HEK293 (cell line): ENCODE results near the gene KIF18B.
A peak's percentile ranks its signal among the peaks of the same experiment; 100 is the strongest.

Experiments used
- CTCF ChIA-PET: fragments of 350-600 bp; formaldehyde crosslinking; extraction: SDS; loops from one replicate; lab custom pipeline; 2021; ENCODE audit warnings: antibody characterized with exemption; lab: Yijun Ruan, JAX
- POLR2A ChIA-PET: fragments of 300-600 bp; formaldehyde crosslinking; extraction: SDS; loops from one replicate; lab custom pipeline; 2020; ENCODE audit warnings: antibody characterized with exemption, inconsistent platforms; lab: Yijun Ruan, JAX
- H3K27ac ChIP-seq: fragments of 200-500 bp; sonication (Bioruptor generic); 2 replicates; pipeline ENCODE4 v1.5.1; 2014; ENCODE audit warnings: low read depth, low read length, control low read depth, inconsistent platforms; ENCODE audit errors: extremely low read depth
- H3K36me3 ChIP-seq, 2 experiments: fragments of 200-500 bp in 1 of 2; sonication (Bioruptor generic) in 1 of 2; 1 replicate in 1 of 2; 2 replicates in 1 of 2; pipeline ENCODE4 v1.5.1; 2014 to 2017; ENCODE audit warnings: inconsistent platforms in 2 of 2, low read length in 2 of 2; ENCODE audit not compliant: control insufficient read depth in 2 of 2, insufficient read depth in 1 of 2
- H3K4me1 ChIP-seq: fragments of 200-500 bp; sonication (Bioruptor generic); 2 replicates; pipeline ENCODE4 v1.5.1; 2014; ENCODE audit warnings: mild to moderate bottlenecking, low read length, inconsistent platforms; ENCODE audit not compliant: control insufficient read depth, insufficient read depth
- H3K4me3 ChIP-seq: 2 replicates; pipeline ENCODE4 v1.5.1; 2011; ENCODE audit warnings: low read depth, mild to moderate bottlenecking, control low read depth, low read length, moderate library complexity
- H3K9me3 ChIP-seq: fragments of 200-500 bp; sonication (Bioruptor generic); 2 replicates; pipeline ENCODE4 v1.5.1; 2014; ENCODE audit warnings: low read depth, low read length, inconsistent platforms; ENCODE audit not compliant: control insufficient read depth, insufficient read depth
- KLF9 ChIP-seq: fragments of 450-650 bp; formaldehyde crosslinking; IDR thresholded peaks from 2 replicates; pipeline ENCODE4 v1.5.1; 2016; ENCODE audit warnings: missing biosample characterization, missing genetic modification characterization, low read depth
- ZBTB20 ChIP-seq: fragments of 450-650 bp; formaldehyde crosslinking; IDR thresholded peaks from 2 replicates; pipeline ENCODE4 v1.5.1; 2016; ENCODE audit warnings: missing biosample characterization, missing genetic modification characterization
- ZNF416 ChIP-seq: fragments of 450-650 bp; formaldehyde crosslinking; IDR thresholded peaks from 2 replicates; pipeline ENCODE4 v1.5.1; 2016; ENCODE audit warnings: missing biosample characterization, missing genetic modification characterization
- ZNF580 ChIP-seq: fragments of 450-650 bp; formaldehyde crosslinking; IDR thresholded peaks from 2 replicates; pipeline ENCODE4 v1.5.1; 2016; ENCODE audit warnings: missing biosample characterization, missing genetic modification characterization
- TF ChIP-seq, protein P1 (sequence below): fragments of 450-650 bp; formaldehyde crosslinking; IDR thresholded peaks from 2 replicates; pipeline ENCODE4 v1.5.1; 2016; ENCODE audit warnings: missing biosample characterization, missing genetic modification characterization
- TF ChIP-seq, protein P2 (sequence below): fragments of 450-650 bp; formaldehyde crosslinking; IDR thresholded peaks from 2 replicates; pipeline ENCODE4 v1.5.1; 2016; ENCODE audit warnings: missing biosample characterization, missing genetic modification characterization
- TF ChIP-seq, protein P3 (sequence below): IDR thresholded peaks from 2 replicates; pipeline ENCODE4 v1.6.1; 2011; ENCODE audit warnings: mild to moderate bottlenecking, low read depth, low read length, borderline replicate concordance

KIF18B gene

GRCh38 chr17:44915862-44916780 lies 31.5 kb downstream of the KIF18B start:
- no peaks in the 10 kb centered on the region; the same call in 1 of the 2 replicates for H3K4me1 ChIP-seq
- TF ChIP-seq, protein P1, sequence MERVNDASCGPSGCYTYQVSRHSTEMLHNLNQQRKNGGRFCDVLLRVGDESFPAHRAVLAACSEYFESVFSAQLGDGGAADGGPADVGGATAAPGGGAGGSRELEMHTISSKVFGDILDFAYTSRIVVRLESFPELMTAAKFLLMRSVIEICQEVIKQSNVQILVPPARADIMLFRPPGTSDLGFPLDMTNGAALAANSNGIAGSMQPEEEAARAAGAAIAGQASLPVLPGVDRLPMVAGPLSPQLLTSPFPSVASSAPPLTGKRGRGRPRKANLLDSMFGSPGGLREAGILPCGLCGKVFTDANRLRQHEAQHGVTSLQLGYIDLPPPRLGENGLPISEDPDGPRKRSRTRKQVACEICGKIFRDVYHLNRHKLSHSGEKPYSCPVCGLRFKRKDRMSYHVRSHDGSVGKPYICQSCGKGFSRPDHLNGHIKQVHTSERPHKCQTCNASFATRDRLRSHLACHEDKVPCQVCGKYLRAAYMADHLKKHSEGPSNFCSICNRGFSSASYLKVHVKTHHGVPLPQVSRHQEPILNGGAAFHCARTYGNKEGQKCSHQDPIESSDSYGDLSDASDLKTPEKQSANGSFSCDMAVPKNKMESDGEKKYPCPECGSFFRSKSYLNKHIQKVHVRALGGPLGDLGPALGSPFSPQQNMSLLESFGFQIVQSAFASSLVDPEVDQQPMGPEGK: no peak
- no peak overlapping the region for H3K4me3 ChIP-seq
- no peak overlapping the region for H3K27ac ChIP-seq
- CTCF ChIA-PET: interaction anchor here (0.8 to 7.9 kb wide), 4 partner anchors 9 to 107 kb away, joined by 3 to 296 read pairs (median 6); a partner anchor contains a TSS
- POLR2A ChIA-PET: interaction anchor here (0.7 kb wide), 1 partner anchor 18 kb away, joined by 3 read pairs; no protein-coding TSS in a partner anchor
- no peaks in the 10 kb centered on the region for H3K9me3 ChIP-seq
- no peaks in the 10 kb centered on the region for H3K36me3 ChIP-seq

GRCh38 chr17:44915321-44915726 lies 32.2 kb downstream of the KIF18B start, which contains the start of gene GFAP:
TSS of gene GFAP (minus strand) at chr17:44915500. CDS start at chr17:44915486, 14 bp downstream.
- H3K27ac ChIP-seq: no peak within 1 kb of the TSS
- H3K4me1 ChIP-seq: no peaks in the 10 kb centered on the region; the same call in 1 of the 2 replicates
- no peak within 1 kb of the TSS for H3K4me3 ChIP-seq
- no peak for TF ChIP-seq ZNF580 (tag by site-specific recombination)
- TF ChIP-seq, protein P2, sequence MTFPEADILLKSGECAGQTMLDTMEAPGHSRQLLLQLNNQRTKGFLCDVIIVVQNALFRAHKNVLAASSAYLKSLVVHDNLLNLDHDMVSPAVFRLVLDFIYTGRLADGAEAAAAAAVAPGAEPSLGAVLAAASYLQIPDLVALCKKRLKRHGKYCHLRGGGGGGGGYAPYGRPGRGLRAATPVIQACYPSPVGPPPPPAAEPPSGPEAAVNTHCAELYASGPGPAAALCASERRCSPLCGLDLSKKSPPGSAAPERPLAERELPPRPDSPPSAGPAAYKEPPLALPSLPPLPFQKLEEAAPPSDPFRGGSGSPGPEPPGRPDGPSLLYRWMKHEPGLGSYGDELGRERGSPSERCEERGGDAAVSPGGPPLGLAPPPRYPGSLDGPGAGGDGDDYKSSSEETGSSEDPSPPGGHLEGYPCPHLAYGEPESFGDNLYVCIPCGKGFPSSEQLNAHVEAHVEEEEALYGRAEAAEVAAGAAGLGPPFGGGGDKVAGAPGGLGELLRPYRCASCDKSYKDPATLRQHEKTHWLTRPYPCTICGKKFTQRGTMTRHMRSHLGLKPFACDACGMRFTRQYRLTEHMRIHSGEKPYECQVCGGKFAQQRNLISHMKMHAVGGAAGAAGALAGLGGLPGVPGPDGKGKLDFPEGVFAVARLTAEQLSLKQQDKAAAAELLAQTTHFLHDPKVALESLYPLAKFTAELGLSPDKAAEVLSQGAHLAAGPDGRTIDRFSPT: 0 out of 2 replicates have a peak, but pooled peaks have one; percentile 31
- ChIA-PET CTCF (interaction anchor here (0.5 to 1.5 kb wide), 4 partner anchors 12 to 183 kb away, joined by 3 to 6 read pairs (median 3); a partner anchor contains a TSS), POLR2A (interaction anchor here (0.7 kb wide), 1 partner anchor 17 kb away, joined by 3 read pairs; no protein-coding TSS in a partner anchor)
- H3K9me3 ChIP-seq: no peaks in the 10 kb centered on the region
- H3K36me3 ChIP-seq: no peaks in the 10 kb centered on the region

- no peak for TF ChIP-seq KLF9 (tag by site-specific recombination)
- TF ChIP-seq ZBTB20 (tag by site-specific recombination): peak; percentile 48
- TF ChIP-seq ZNF416 (tag by site-specific recombination): no peak
- TF ChIP-seq, protein P3, sequence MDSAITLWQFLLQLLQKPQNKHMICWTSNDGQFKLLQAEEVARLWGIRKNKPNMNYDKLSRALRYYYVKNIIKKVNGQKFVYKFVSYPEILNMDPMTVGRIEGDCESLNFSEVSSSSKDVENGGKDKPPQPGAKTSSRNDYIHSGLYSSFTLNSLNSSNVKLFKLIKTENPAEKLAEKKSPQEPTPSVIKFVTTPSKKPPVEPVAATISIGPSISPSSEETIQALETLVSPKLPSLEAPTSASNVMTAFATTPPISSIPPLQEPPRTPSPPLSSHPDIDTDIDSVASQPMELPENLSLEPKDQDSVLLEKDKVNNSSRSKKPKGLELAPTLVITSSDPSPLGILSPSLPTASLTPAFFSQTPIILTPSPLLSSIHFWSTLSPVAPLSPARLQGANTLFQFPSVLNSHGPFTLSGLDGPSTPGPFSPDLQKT: no peak
- TF ChIP-seq, protein P1: no peak
- TF ChIP-seq, all 188 proteins: peak for 1
These were observed 32.8 kb downstream of the KIF18B start for GRCh38 chr17:44914698-44915271.

More at GRCh38 chr17:44914698-44915271, 32.8 kb downstream of the KIF18B start:
- H3K4me1 ChIP-seq: no peaks in the 10 kb centered on the region; the same call in 1 of the 2 replicates
- POLR2A ChIA-PET: no interaction called here
- CTCF ChIA-PET: interaction anchor here (0.5 to 5.8 kb wide), 6 partner anchors 12 to 184 kb away, joined by 3 to 47 read pairs (median 4); partner anchors contain the start of gene EFTUD2
- H3K4me3 ChIP-seq: no peak overlapping the region
- no peak overlapping the region for H3K27ac ChIP-seq
- H3K9me3 ChIP-seq: no peaks in the 10 kb centered on the region
- no peaks in the 10 kb centered on the region for H3K36me3 ChIP-seq
